A673 (cell line): Measurements from ENCODE around the gene RALGAPA2.

Experiments used
- EZH2 ChIP-seq: fragments of 200-600 bp; sonication (generic); IDR thresholded peaks from 2 replicates; pipeline ENCODE4 v1.6.1; 2017; ENCODE audit warnings: borderline replicate concordance, low read depth, mild to moderate bottlenecking, mixed read lengths, antibody characterized with exemption, low read length; ENCODE audit not compliant: poor library complexity, severe bottlenecking
- TF ChIP-seq, protein P1 (sequence below): fragments of 300-800, 200-600 bp; sonication (generic); conservative IDR thresholded peaks from 2 replicates; pipeline ENCODE4 v1.5.1; 2017; ENCODE audit warnings: low read depth, mild to moderate bottlenecking, antibody characterized with exemption, low read length, moderate library complexity, mixed read lengths

DNA sequence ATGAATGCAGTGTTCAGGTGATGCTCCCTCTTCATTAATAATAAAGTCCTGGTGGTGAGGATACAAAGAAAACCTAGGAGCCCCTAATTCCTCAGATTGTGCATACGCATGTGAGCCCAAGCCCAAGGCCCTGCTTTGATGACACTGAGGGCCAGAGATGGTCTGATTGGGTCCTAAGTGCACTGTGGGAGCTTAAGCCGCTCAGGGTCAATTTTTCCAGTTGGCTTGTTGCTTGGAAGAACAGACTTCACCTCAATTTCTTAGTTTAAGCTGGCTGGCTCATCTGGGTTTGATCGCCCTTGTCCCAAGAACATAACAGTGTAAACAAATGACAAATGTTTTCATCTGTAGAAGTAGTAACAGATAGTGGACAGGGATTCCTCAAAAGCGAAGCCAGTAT is 303.1 kb downstream of the RALGAPA2 start:
- TF ChIP-seq, protein P1, sequence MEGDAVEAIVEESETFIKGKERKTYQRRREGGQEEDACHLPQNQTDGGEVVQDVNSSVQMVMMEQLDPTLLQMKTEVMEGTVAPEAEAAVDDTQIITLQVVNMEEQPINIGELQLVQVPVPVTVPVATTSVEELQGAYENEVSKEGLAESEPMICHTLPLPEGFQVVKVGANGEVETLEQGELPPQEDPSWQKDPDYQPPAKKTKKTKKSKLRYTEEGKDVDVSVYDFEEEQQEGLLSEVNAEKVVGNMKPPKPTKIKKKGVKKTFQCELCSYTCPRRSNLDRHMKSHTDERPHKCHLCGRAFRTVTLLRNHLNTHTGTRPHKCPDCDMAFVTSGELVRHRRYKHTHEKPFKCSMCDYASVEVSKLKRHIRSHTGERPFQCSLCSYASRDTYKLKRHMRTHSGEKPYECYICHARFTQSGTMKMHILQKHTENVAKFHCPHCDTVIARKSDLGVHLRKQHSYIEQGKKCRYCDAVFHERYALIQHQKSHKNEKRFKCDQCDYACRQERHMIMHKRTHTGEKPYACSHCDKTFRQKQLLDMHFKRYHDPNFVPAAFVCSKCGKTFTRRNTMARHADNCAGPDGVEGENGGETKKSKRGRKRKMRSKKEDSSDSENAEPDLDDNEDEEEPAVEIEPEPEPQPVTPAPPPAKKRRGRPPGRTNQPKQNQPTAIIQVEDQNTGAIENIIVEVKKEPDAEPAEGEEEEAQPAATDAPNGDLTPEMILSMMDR: no peak
- no peak for TF ChIP-seq EZH2
